A549 treated with GW870086 at 1 μM for 4 hours (cell line): Measurements from ENCODE around the gene SORD. TPM values are rescaled to one million over a fixed set of nuclear protein-coding genes. Genes with fewer than 3 reads are reported as not detected.

Experiments used
- total RNA-seq: library from RNA; stranded (reverse); fragments of 200-300 nt; extraction: Qiagen RNA extraction; gene quantifications from 5 replicates; pipeline ENCODE4 v1.2.3, GENCODE V29; 2022; ENCODE audit warnings: low read depth

Gene SORD
- 30.5 to 36.1 TPM (median 32.7 TPM) in 5 replicates for total RNA-seq

DNA sequence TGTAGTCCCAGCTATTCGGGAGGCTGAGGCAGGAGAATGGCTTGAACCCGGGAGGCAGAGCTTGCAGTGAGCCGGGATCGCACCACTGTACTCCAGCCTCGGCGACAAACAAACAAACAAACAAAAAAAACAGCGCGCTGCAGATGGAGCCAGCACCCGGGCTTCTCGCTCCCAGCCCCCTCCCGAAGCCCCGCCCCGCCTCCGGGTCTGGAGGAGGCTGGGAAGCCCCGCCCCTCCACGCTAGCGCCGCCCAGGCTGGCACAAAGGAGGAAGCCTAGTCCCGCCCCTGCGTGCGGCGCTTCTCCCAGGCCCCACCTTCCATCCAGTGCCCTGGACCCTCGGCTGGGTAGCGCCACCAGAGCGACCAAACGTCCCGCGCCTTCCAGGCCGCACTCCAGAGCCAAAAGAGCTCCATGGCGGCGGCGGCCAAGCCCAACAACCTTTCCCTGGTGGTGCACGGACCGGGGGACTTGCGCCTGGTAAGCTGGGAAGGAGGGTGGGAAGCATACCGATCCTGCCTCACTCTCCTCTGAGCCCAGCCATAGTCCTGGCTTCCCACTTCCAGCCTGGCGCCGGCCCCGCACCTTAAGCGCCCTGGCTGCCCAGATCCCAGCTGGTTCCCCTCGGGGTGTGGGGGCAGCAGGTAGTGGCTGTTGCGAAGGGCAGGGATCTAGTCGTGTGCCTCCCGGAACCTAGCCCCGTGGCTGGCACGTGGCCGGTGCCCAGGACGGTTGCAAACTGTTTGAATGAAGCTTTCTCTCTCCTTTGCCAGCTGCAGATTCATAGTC lies at the start of gene SORD:
SORD (plus strand) TSS at position 325 of the 788 bp plus-strand sequence; CDS start at position 414, 89 bp downstream.

DNA sequence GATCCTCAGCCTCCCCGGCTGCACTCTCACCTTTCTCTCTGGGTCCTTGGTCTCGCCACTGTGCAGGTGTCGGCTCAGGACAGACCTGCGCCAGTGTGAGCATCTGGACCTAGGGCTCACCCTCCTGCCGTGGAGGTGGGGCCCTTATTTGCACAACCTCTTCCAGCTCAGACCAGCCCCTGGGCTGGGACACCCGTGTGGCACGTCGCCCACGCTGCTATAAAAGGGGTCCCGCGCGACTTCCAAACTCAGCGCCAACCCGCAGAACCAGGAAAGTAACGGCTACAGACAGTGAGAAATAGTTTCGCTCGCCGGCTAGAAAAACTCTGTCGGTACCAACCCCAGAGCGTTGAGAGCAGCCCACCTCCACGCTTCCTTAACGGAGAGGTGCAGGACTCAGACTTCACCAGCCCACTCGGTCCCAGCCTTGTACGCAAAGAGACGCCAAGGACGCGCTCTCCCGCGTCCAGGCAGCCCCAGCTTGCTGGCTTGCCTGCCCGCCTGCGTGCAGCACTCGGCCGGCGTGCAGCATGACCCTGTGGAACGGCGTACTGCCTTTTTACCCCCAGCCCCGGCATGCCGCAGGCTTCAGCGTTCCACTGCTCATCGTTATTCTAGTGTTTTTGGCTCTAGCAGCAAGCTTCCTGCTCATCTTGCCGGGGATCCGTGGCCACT lies 91.2 kb downstream of the SORD start, which contains the start of the genes DUOX2 and DUOXA2:
DUOX2 (minus strand) TSS at position 97 of the 675 bp plus-strand sequence. CDS start 761 bp downstream, outside the sequence.
DUOXA2 (plus strand) TSS at position 251 of the 675 bp plus-strand sequence; CDS start at position 531, 280 bp downstream.

Other genes starting within 250 kb of the SORD start
- gene TERB2, start 66.5 kb upstream of the SORD start, total RNA-seq: not detected in 5 replicates
- gene DUOX2, start 91.0 kb downstream of the SORD start, total RNA-seq: 0.01 to 0.03 TPM (median 0.03 TPM) in 4 of 5 replicates, not detected in the other
- not detected in 5 replicates for gene DUOXA2, start 91.1 kb downstream of the SORD start, total RNA-seq
- gene DUOXA1, start 106.7 kb downstream of the SORD start, total RNA-seq: 0.09 to 0.19 TPM (median 0.11 TPM) in 4 of 5 replicates, not detected in the other
- not detected in 5 replicates for gene DUOX1, start 106.8 kb downstream of the SORD start, total RNA-seq
- 0.35 to 1.0 TPM (median 0.80 TPM) in 5 replicates for gene SHF, start 164.8 kb downstream of the SORD start, total RNA-seq
- gene SLC28A2, start 229.0 kb downstream of the SORD start, total RNA-seq: not detected in 5 replicates